Colonic mucosa (tissue), 4 donors: ENCODE data around the gene ADGRG7. TPM values are rescaled to one million over a fixed set of nuclear protein-coding genes. Genes with fewer than 3 reads are reported as not detected.
A peak's percentile ranks its signal among the peaks of the same experiment; 100 is the strongest.
"Not testable (repeated sequence)": the region's sequence is repeated elsewhere in the genome, so short reads cannot be mapped to it uniquely, and the experiment has no call there.

Source experiments
- DNase-seq: peaks from one replicate; pipeline ENCODE4 v3.0.0-alpha.2; 2020
- H3K27ac ChIP-seq: fragments of 200-600 bp; one replicate; pipeline ENCODE4 v1.8.0; 2021
- H3K27me3 ChIP-seq: fragments of 200-600 bp; one replicate; pipeline ENCODE4 v1.8.0; 2021
- H3K36me3 ChIP-seq: fragments of 200-600 bp; one replicate; pipeline ENCODE4 v1.8.0; 2021
- H3K4me1 ChIP-seq: fragments of 200-600 bp; one replicate; pipeline ENCODE4 v1.8.0; 2021; ENCODE audit warnings: mild to moderate bottlenecking
- H3K4me3 ChIP-seq: fragments of 200-600 bp; one replicate; pipeline ENCODE4 v1.8.0; 2021
- H3K9ac ChIP-seq, 2 donors: one replicate each; pipeline ENCODE4 v1.7.0; 2013; ENCODE audit warnings: control low read depth in 2 of 2, low read depth in 2 of 2, low read length in 2 of 2
- H3K9me3 ChIP-seq: fragments of 200-600 bp; one replicate; pipeline ENCODE4 v1.8.0; 2021
- intact Hi-C: fragments of 100-400 bp; cut with DNase I; formaldehyde crosslinking; loops from one replicate; pipeline ENCODE4 v1.14.1; 2022
- total RNA-seq, 2 donors: library from RNA; stranded (reverse); fragmentation: NEBNext Ultra II Directional in 1 of 2; extraction: Animal tissue kit (Norgen Biotek cat#: 25700) in 1 of 2; gene quantifications; one replicate each; pipeline ENCODE4 v1.2.1, GENCODE V29; 2021
- TF ChIP-seq, protein P1 (sequence below): fragments of 200-600 bp; IDR thresholded peaks from one replicate; pipeline ENCODE4 v1.8.0; 2022; ENCODE audit warnings: antibody characterized with exemption, mild to moderate bottlenecking
- donor health status: healthy.
- donor health status: DM: no; HTN: no; CAD: no.
- donor health status: DM: no; HTN: no; CAD: no.

Gene ADGRG7
- total RNA-seq, 2 donors from 2014 or later = 3.2 to 13.4 TPM

DNA sequence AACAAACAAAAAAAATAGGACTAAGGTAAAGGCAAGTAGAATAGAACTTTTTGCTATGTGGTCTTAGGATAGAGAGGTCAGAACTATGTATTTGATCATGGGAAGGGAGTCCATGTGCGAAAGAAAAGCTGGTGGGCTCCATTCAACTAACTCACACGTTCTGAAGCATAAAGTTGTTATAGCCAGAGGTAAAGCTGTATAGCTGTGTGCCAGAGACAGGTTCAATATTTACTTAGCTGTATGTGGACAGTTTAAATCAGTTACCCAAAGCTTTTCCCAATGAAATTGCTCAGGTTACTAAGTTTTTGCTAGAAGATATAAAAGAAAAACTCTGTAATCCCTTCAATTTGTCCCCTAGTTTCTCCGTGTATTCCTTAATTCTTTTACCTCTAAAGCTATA, 37.8 kb downstream of the ADGRG7 start:
- H3K27me3 ChIP-seq = no peaks in the 10 kb centered on the region
- no peak overlapping the region for H3K27ac ChIP-seq
- intact Hi-C loops = no loop called here
- no peak overlapping the region for H3K9ac ChIP-seq
- H3K36me3 ChIP-seq = no peaks in the 10 kb centered on the region
- TF ChIP-seq, protein P1, sequence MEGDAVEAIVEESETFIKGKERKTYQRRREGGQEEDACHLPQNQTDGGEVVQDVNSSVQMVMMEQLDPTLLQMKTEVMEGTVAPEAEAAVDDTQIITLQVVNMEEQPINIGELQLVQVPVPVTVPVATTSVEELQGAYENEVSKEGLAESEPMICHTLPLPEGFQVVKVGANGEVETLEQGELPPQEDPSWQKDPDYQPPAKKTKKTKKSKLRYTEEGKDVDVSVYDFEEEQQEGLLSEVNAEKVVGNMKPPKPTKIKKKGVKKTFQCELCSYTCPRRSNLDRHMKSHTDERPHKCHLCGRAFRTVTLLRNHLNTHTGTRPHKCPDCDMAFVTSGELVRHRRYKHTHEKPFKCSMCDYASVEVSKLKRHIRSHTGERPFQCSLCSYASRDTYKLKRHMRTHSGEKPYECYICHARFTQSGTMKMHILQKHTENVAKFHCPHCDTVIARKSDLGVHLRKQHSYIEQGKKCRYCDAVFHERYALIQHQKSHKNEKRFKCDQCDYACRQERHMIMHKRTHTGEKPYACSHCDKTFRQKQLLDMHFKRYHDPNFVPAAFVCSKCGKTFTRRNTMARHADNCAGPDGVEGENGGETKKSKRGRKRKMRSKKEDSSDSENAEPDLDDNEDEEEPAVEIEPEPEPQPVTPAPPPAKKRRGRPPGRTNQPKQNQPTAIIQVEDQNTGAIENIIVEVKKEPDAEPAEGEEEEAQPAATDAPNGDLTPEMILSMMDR = no peak
- H3K4me3 ChIP-seq = no peak overlapping the region
- no peaks in the 10 kb centered on the region for H3K4me1 ChIP-seq
- no peaks in the 10 kb centered on the region for H3K9me3 ChIP-seq
- DNase-seq = no peak

GRCh38 chr3:100647657-100648056, 38.3 kb downstream of the ADGRG7 start:
- Histone ChIP-seq H3K36me3 (no peaks in the 10 kb centered on the region), H3K4me1 (no peaks in the 10 kb centered on the region), H3K9ac (no peak overlapping the region), H3K27me3 (no peaks in the 10 kb centered on the region), H3K4me3 (no peak overlapping the region), H3K27ac (no peak overlapping the region), H3K9me3 (no peaks in the 10 kb centered on the region)
- intact Hi-C loops = no loop called here
- TF ChIP-seq, protein P1 = no peak
- no peak for DNase-seq

DNA sequence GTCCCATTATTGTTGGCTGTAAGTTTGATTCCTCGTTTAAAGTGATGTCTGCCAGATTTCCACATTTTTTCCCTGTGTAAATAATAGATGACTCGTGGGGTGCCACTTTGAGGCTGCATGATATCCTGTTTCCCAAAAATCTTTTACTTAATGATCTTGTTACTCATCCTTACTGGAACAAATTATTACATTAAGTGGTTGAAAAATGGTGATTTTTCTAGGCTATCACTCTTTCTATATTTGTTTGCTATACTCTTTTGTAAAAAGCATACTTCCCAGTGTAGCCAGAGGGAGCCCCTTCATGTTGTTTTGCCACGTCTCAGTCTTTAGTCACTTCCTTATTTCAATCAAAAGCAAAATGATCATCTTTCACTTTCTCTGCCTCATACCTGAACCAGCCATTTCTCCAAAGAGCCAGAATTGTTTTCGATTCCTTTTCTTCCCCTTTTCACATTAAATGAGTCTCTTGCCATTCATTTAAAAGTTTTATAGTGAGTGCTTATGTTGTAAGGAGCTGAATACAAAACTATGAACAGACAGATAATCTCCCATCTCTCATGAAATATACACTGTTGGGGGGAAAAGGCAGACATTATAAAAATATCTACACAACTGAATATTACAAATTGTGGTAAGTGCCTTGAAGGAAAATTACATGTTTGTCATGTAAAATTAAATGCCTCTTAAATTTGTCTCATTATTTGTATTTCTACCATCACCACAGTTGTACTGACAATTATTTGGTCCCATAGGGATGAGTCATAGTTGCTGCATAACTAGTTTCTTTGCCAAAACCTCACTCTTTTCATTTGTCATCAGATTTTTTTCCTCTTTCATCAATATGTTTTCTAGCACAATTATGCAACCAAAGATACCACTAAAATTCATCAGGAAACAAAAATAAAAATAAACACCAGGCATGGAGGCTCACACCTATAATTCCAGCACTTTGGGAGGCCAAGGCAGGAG, 41.5 kb downstream of the ADGRG7 start:
- Histone ChIP-seq H3K27ac (peak overlapping the region; percentile 7), H3K9me3 (no peaks in the 10 kb centered on the region), H3K9ac (no peak overlapping the region), H3K4me1 (no peaks in the 10 kb centered on the region), H3K4me3 (no peak overlapping the region), H3K27me3 (no peaks in the 10 kb centered on the region), H3K36me3 (no peaks in the 10 kb centered on the region)
- TF ChIP-seq, protein P1 = no peak
- intact Hi-C loops = no loop called here
- no peak for DNase-seq

DNA sequence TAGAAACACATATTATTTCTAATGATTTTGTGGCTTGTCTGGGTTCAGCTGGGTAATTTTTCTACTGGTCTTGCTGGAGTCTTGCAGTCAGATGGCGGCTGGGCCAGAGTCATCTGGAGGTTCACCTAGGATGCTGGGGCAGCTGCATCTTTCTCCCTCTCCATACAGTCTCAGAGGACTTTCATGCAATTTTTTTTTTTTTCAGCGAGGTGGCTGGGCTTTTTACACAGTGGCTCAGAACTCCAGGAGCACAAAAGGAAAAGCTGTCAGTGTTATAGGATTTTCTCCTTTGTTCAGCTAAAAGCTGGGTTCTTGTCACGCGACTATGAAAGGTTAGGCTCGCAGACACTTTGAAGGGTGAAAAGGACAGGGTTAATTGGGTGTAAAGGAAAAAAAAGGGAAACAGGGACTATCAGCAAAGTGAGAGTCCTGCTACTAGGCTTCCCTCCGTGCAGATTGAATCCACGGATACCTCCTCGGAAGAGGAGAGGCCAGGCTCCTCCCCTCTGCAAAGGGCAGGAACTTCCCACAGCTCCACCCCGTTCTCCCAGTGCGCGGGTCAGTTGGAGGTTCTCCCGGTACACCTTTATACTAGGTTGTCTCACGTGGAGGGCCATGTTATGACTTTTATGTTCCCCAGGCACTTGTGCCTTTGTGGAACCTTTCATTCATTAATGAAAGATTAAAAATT, 44.3 kb downstream of the ADGRG7 start:
- Histone ChIP-seq H3K36me3 (no peaks in the 10 kb centered on the region), H3K4me1 (no peaks in the 10 kb centered on the region), H3K27me3 (no peaks in the 10 kb centered on the region), H3K9ac (no peak overlapping the region), H3K4me3 (no peak overlapping the region), H3K9me3 (no peaks in the 10 kb centered on the region), H3K27ac (no peak overlapping the region)
- DNase-seq = no peak
- TF ChIP-seq, protein P1 = no peak
- intact Hi-C loops = no loop called here

GRCh38 chr3:100656945-100657344, 47.5 kb downstream of the ADGRG7 start:
- DNase-seq = no peak
- Histone ChIP-seq H3K4me3 (no peak overlapping the region), H3K27ac (no peak overlapping the region), H3K36me3 (no peaks in the 10 kb centered on the region), H3K27me3 (no peaks in the 10 kb centered on the region), H3K9me3 (no peaks in the 10 kb centered on the region), H3K4me1 (no peaks in the 10 kb centered on the region), H3K9ac (no peak overlapping the region)
- TF ChIP-seq, protein P1 = no peak
- intact Hi-C loops = no loop called here

- not testable (repeated sequence) for H3K27ac ChIP-seq
Observed at GRCh38 chr3:100661294-100661693, 51.9 kb downstream of the ADGRG7 start.

More at GRCh38 chr3:100661294-100661693, 51.9 kb downstream of the ADGRG7 start:
- H3K36me3 ChIP-seq, DNase-seq, H3K4me1 ChIP-seq, H3K4me3 ChIP-seq, H3K9me3 ChIP-seq, H3K27me3 ChIP-seq, intact Hi-C loops, H3K9ac ChIP-seq: not testable (repeated sequence)
